ENCODE measurements around the gene RFX1. TPM values are rescaled to one million over a fixed set of nuclear protein-coding genes. Genes with fewer than 3 reads are reported as not detected.

Gene RFX1
- polyA plus RNA-seq, 1 donor from 2014 or later: 2.2 TPM

DNA sequence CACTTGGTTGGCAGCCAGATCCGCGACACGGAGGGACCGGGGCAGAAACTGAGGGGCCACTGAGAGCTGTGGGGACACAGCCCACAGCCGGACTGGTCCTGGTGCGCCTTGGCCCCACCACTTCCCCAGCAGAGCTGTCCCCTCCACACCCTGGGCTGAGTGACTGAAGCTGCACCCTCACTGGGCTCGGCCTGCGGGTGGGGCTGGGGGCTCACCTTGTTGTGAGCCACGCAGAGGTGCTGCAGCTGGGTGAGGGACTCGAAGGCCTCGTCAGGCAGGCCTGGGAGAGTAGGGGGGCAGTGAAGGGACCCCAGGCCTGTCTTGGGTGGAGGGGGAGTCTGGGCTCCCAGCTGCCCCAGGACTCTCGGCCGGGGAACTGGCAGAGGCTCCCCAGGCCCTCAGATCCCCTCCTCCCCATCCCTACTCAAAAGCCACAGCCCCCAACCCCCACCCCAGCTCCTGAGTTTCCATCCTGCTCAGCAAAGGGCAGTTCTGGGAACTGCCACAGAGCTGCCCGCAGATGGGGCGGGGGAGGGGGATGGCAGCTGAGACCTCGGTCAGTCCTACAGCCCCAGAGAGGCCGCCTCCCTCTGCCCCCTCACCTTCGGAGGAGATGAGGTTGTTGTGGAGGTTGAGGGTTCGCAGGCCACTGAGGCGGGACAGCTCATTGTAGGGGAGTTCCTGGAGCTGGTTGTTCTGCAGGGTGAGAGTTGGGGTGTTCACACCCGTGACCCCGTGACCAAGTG lies 70.2 kb downstream of the RFX1 start:
- Histone ChIP-seq H3K79me2 (replicated peaks; ENCODE audit: insufficient read depth, low read length) (no peaks in the 10 kb centered on the region), H3K36me3 (ENCODE audit: insufficient read depth, low read length) (no peaks in the 10 kb centered on the region), H3K9me3 (ENCODE audit: low read length) (no peaks in the 10 kb centered on the region), H3K4me3 (ENCODE audit: low read length) (no peak overlapping the region), H3K9me2 (ENCODE audit: insufficient read depth, low read length) (no peaks in the 10 kb centered on the region), H3K27me3 (ENCODE audit: insufficient read depth, low read depth, low read length) (no peaks in the 10 kb centered on the region), H2AFZ (ENCODE audit: low read depth, low read length) (no peak overlapping the region), H4K20me1 (ENCODE audit: insufficient read depth) (no peaks in the 10 kb centered on the region), H3K9ac (ENCODE audit: low read length) (no peak overlapping the region), H3K27ac (ENCODE audit: low read length) (no peak overlapping the region), H3F3A (ENCODE audit: insufficient read depth, low read length, poor library complexity, severe bottlenecking) (no peaks in the 10 kb centered on the region), H3K4me2 (ENCODE audit: low read length) (no peak overlapping the region)
- TF ChIP-seq, protein P1, sequence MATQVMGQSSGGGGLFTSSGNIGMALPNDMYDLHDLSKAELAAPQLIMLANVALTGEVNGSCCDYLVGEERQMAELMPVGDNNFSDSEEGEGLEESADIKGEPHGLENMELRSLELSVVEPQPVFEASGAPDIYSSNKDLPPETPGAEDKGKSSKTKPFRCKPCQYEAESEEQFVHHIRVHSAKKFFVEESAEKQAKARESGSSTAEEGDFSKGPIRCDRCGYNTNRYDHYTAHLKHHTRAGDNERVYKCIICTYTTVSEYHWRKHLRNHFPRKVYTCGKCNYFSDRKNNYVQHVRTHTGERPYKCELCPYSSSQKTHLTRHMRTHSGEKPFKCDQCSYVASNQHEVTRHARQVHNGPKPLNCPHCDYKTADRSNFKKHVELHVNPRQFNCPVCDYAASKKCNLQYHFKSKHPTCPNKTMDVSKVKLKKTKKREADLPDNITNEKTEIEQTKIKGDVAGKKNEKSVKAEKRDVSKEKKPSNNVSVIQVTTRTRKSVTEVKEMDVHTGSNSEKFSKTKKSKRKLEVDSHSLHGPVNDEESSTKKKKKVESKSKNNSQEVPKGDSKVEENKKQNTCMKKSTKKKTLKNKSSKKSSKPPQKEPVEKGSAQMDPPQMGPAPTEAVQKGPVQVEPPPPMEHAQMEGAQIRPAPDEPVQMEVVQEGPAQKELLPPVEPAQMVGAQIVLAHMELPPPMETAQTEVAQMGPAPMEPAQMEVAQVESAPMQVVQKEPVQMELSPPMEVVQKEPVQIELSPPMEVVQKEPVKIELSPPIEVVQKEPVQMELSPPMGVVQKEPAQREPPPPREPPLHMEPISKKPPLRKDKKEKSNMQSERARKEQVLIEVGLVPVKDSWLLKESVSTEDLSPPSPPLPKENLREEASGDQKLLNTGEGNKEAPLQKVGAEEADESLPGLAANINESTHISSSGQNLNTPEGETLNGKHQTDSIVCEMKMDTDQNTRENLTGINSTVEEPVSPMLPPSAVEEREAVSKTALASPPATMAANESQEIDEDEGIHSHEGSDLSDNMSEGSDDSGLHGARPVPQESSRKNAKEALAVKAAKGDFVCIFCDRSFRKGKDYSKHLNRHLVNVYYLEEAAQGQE (IDR thresholded peaks at IDR 0.05; ENCODE audit: borderline replicate concordance): no peak
- TF ChIP-seq POLR2AphosphoS5 (IDR thresholded peaks at IDR 0.05) (no peak), EP300 (conservative IDR thresholded peaks at IDR 0.05; ENCODE audit: poor library complexity, severe bottlenecking) (no peak), EZH2 (IDR thresholded peaks at IDR 0.05; ENCODE audit: borderline replicate concordance, insufficient read depth, low read length, poor library complexity, severe bottlenecking) (no peak), RAD21 (conservative IDR thresholded peaks at IDR 0.05) (no peak)

DNA sequence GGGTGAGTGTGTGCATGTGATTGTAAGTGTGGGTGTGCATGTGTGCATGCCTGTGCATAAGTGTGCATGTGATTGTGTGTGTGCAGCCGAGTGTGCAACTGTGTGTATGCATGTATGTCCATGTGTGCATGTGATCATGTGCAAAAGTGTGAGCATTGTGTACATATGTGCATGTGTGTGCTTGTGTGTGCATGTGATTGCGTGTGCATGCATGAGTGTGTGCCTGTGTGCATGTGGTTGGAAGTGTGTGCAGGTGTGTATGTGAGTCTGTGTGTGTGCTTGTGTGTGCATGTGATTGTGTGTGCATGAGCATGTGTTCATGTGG lies 71.4 kb downstream of the RFX1 start:
- no peaks in the 10 kb centered on the region for H4K20me1 ChIP-seq (ENCODE audit: insufficient read depth)
- no peak overlapping the region for H3K9ac ChIP-seq (ENCODE audit: low read length)
- H3K79me2 ChIP-seq (replicated peaks; ENCODE audit: insufficient read depth, low read length): no peaks in the 10 kb centered on the region
- no peak overlapping the region for H3K27ac ChIP-seq (ENCODE audit: low read length)
- no peaks in the 10 kb centered on the region for H3F3A ChIP-seq (ENCODE audit: insufficient read depth, low read length, poor library complexity, severe bottlenecking)
- no peaks in the 10 kb centered on the region for H3K27me3 ChIP-seq (ENCODE audit: insufficient read depth, low read depth, low read length)
- H3K9me3 ChIP-seq (ENCODE audit: low read length): no peaks in the 10 kb centered on the region
- TF ChIP-seq SMC3 (conservative IDR thresholded peaks at IDR 0.05; ENCODE audit: poor library complexity) (no peak), MXI1 (conservative IDR thresholded peaks at IDR 0.05; ENCODE audit: poor library complexity, severe bottlenecking) (no peak), RAD21 (conservative IDR thresholded peaks at IDR 0.05) (no peak)
- H2AFZ ChIP-seq (ENCODE audit: low read depth, low read length): no peak overlapping the region
- no peak overlapping the region for H3K4me3 ChIP-seq (ENCODE audit: low read length)
- H3K9me2 ChIP-seq (ENCODE audit: insufficient read depth, low read length): no peaks in the 10 kb centered on the region
- no peaks in the 10 kb centered on the region for H3K36me3 ChIP-seq (ENCODE audit: insufficient read depth, low read length)
- no peak overlapping the region for H3K4me2 ChIP-seq (ENCODE audit: low read length)

DNA sequence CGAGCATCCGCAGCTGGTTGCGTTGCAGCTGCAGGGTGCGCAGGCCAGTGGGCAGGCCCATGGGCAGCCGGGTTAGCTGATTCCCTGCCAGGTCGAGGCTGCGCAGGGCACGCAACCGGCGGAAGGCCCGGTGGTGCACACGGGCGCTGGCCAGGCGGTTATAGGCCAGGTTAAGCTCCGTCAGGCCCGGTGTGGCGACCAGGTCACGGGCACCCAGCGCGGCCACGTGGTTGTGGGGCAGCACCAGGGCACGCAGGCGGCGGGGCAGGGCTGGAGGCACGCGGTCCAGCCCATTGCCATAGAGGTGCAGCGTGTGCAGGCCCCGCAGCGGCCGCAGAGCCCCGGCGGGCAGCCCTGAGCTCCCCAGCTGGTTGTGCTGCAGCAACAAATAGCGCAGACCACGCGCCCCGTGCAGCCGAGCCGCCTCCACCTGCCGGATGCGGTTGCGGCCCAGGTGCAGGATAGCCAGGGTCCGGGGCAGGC lies 73.2 kb downstream of the RFX1 start:
- Histone ChIP-seq H3K4me2 (ENCODE audit: low read length) (no peak overlapping the region), H3K27ac (ENCODE audit: low read length) (no peak overlapping the region), H3F3A (ENCODE audit: insufficient read depth, low read length, poor library complexity, severe bottlenecking) (no peaks in the 10 kb centered on the region), H3K36me3 (ENCODE audit: insufficient read depth, low read length) (no peaks in the 10 kb centered on the region), H3K27me3 (ENCODE audit: insufficient read depth, low read depth, low read length) (no peaks in the 10 kb centered on the region), H4K20me1 (ENCODE audit: insufficient read depth) (no peaks in the 10 kb centered on the region), H3K9ac (ENCODE audit: low read length) (no peak overlapping the region), H3K9me3 (ENCODE audit: low read length) (no peaks in the 10 kb centered on the region), H3K4me3 (ENCODE audit: low read length) (no peak overlapping the region), H2AFZ (ENCODE audit: low read depth, low read length) (no peak overlapping the region), H3K9me2 (ENCODE audit: insufficient read depth, low read length) (no peaks in the 10 kb centered on the region), H3K79me2 (replicated peaks; ENCODE audit: insufficient read depth, low read length) (no peaks in the 10 kb centered on the region)
- no peak for TF ChIP-seq EP300 (conservative IDR thresholded peaks at IDR 0.05; ENCODE audit: poor library complexity, severe bottlenecking)
- TF ChIP-seq SMC3 (conservative IDR thresholded peaks at IDR 0.05; ENCODE audit: poor library complexity): no peak
- TF ChIP-seq, protein P1 (IDR thresholded peaks at IDR 0.05; ENCODE audit: borderline replicate concordance): no peak
- no peak for TF ChIP-seq RAD21 (conservative IDR thresholded peaks at IDR 0.05)
- TF ChIP-seq, protein P2, sequence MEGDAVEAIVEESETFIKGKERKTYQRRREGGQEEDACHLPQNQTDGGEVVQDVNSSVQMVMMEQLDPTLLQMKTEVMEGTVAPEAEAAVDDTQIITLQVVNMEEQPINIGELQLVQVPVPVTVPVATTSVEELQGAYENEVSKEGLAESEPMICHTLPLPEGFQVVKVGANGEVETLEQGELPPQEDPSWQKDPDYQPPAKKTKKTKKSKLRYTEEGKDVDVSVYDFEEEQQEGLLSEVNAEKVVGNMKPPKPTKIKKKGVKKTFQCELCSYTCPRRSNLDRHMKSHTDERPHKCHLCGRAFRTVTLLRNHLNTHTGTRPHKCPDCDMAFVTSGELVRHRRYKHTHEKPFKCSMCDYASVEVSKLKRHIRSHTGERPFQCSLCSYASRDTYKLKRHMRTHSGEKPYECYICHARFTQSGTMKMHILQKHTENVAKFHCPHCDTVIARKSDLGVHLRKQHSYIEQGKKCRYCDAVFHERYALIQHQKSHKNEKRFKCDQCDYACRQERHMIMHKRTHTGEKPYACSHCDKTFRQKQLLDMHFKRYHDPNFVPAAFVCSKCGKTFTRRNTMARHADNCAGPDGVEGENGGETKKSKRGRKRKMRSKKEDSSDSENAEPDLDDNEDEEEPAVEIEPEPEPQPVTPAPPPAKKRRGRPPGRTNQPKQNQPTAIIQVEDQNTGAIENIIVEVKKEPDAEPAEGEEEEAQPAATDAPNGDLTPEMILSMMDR (IDR thresholded peaks at IDR 0.05; ENCODE audit: poor library complexity, severe bottlenecking): no peak
- no peak for TF ChIP-seq TAF1 (IDR thresholded peaks at IDR 0.05; ENCODE audit: low read depth)
- no peak for TF ChIP-seq POLR2AphosphoS5 (IDR thresholded peaks at IDR 0.05)
- TF ChIP-seq EZH2 (IDR thresholded peaks at IDR 0.05; ENCODE audit: borderline replicate concordance, insufficient read depth, low read length, poor library complexity, severe bottlenecking): no peak
- no peak for TF ChIP-seq MXI1 (conservative IDR thresholded peaks at IDR 0.05; ENCODE audit: poor library complexity, severe bottlenecking)

Measured in neural cell (in vitro differentiated cells).